ACHN (cell line): Measurements from ENCODE around the gene SFMBT2.
"Not testable (repeated sequence)": the region's sequence is repeated elsewhere in the genome, so short reads cannot be mapped to it uniquely, and the experiment has no call there.

Source experiments
- DNase-seq: peaks from one replicate; pipeline ENCODE4 v3.0.0-alpha.2; 2015
- in situ Hi-C: cut with HindIII; loops from 2 replicates; pipeline ENCODE4 v1.10.0; 2017; ENCODE audit warnings: low sequenced_read_pairs, low pct_ligation_motif_present, low pct_unique_long_range_greater_than_20kb

Gene SFMBT2

DNA sequence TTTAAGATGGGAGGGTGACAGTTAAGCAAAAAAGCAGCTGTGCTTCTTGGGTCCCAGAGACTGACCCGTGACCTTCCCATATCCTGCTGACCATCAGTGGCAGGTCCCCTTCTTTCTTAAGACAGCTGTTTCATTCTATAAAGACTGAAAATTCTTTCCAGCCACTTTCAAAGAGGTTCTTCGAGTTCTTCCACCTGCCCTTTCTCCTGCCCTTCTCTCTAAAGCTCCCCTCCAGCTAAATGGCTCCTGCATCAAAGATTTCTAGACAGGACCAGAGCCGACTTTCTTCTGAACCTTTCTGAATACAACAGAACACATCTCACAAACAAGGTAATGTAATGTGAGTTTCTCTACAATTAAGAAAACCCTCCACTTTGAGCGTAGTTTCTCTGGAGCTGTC is 180.8 kb downstream of the SFMBT2 start:
- in situ Hi-C loops = no loop called here
- no peak for DNase-seq

DNA sequence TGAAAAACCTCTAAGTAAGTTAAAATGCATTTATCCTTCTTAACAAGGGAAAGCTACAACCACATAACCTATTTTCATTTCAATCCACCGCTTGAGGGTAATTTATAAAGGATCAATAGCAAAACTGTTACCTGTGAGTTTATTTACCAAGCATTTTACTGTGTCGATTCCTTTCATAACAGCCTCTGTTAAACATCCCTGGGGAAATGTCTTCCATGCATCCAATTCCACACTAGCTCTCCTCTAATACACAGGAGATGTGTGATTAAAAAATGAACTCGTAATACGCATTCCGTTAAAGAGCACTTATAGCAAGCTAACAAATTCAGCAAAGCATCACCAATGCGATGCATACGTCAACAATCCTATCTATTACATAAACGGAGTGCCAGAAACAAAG is 185.7 kb downstream of the SFMBT2 start:
- no peak for DNase-seq

DNA sequence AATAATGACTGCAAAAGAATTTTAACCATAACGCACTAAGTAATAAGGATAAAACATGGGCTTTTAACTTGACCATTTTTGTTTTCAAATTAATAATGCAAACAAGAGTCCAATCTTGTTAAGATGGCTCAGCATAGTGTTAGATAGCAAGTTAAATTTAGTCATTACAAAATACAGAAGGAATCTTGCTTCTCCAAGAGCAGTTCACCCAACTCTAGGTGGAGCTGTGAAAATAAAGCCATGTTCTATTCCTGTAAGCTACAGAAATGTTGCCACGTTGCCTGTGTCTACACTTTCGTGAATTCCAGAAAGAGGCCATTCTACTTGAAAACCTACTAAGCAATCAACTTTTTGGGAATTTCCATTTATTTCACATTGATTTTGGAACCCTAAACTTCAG is 191.9 kb downstream of the SFMBT2 start:
- in situ Hi-C loops = no loop called here
- no peak for DNase-seq

More for the DNA sequence above, 185.7 kb downstream of the SFMBT2 start:
- in situ Hi-C loops = no loop called here

DNA sequence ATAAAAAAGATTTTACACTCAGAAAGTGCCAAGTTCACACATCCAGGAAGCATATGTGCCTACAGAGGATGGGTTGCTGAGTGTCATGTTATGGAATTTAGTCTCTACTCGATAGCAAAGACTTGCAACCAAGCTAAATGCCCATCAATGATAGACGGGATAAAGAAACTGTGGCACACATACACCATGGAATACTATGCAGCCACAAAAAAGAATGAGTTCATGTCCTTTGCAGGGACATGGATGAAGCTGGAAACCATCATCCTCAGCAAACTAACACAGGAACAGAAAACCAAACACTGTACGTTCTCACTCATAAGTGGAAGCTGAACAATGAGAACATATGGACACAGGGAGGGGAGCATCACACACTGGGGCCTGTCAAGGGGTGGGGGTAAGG is 198.1 kb downstream of the SFMBT2 start:
- DNase-seq, in situ Hi-C loops: not testable (repeated sequence)

DNA sequence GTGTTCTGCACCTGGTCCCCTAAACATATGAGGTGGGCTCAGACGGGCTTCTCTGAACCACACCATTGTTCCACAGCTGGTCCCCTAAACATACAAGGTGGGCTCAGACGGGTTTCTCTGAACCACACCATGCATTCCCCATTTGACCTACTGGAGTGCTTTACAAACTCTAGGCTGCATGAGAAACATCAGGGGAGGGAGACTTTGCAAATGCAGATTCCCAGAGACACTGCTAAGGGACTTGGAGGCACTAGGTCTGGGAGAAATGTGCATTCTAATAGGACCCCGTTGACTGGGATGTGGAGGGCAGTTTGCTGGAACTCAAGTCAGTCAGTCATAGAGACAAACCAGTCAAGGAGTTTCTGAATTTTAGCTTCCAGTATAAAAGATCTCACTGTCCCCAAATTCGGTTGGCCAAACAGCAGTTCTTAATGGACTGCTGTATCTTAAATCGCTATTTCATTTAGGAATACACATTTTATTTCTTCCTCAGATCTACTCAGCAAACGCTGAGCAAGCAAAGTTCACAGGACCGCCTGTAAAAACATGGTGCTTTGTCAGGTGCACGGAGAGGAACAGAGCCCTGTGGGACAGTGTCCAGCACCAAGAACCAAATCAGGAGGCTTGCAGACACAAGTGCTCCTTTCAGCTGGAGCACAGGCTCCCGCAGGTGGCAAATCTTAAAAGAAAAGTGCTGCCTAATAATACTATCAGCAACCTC is 198.8 kb downstream of the SFMBT2 start:
- in situ Hi-C loops = no loop called here
- no peak for DNase-seq

DNA sequence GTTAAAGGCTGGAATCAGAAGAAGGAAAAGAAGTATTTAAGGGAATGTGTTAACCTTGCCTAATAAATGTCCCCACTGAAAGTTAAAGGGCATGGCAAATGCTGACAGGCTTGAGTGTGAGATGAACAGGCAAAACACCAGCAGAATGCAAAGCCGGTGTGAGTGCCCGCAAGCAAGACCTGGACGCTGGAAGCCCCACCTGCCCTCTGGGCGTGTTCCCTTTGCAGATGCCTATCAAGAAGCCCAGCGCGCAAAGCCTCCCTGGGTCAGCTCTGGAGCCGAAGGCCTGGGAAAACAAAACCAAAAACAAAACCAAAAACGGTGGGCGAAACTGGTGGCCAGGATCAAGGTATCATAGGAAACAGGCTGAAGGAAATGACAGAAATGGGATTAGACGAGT is 200.3 kb downstream of the SFMBT2 start:
- in situ Hi-C loops = no loop called here
- no peak for DNase-seq

DNA sequence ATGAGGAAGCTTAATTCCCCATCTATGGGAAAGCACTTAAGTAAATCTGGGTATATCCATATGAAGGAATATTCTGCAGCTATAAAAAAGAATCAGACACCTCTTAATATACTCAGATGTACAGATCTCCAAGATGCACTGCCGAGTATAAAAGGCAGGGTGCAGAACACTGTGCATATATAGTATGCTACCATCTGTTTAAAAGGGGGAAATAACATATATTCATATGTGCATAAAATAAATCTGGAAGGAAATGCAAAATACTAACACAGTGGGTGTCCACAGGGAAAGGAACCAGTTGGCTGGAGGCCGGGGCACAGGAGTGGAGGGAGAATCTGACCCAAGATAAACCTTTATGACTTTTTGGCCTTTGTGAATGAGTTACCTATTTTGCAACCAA is 201.4 kb downstream of the SFMBT2 start:
- DNase-seq = no peak

DNA sequence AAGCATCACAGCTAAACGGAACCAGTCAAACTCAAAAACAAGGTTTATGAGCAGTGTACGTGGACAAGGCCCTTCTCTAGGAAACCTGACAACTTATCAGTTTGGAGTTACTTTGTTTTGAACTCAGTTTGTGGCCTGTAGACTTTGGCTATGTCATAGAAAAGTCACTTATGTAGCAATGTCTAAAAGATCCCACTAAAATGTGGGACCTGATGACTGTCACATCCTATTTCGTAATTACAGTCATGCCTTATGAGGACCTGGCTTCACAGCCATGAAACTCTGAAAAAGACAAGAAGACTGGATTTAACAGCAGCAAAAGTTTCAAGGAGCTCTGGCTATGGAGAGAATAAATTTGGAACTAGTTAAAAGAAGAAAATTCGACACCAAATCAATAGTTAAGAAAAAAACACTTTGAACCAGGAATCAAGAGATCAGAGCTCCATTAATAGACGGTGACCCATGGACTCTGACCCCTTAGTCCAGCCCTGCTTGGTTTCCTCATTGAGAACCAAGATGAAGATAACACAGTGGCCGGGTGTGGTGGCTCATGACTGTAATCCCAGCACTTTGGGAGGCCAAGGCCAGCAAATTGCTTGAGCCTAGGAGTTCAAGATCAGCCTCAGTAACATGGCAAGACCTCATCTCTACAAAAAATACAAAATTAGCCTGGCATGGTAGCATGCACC is 204.3 kb downstream of the SFMBT2 start:
- in situ Hi-C loops = no loop called here
- DNase-seq = no peak

More for the DNA sequence above, 201.4 kb downstream of the SFMBT2 start:
- in situ Hi-C loops = no loop called here

DNA sequence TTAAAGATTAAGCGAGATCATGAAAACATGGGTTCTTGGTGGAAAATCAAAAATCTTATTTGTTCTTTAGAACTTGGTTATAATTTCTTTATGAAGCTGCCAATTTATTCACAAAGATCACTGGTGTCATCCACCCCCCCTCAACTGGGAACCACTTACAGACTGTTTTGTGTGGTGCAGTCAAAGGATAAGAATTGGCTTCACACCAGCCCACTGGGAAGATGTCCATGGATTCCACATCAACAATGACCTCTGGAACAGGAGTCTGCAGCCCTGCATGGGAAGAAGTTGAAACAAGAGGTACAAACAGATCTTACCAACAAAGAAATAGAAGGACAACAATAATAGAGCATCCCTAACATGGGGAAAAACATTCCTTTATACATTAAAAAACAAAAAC is 205.2 kb downstream of the SFMBT2 start:
- in situ Hi-C loops = no loop called here

DNA sequence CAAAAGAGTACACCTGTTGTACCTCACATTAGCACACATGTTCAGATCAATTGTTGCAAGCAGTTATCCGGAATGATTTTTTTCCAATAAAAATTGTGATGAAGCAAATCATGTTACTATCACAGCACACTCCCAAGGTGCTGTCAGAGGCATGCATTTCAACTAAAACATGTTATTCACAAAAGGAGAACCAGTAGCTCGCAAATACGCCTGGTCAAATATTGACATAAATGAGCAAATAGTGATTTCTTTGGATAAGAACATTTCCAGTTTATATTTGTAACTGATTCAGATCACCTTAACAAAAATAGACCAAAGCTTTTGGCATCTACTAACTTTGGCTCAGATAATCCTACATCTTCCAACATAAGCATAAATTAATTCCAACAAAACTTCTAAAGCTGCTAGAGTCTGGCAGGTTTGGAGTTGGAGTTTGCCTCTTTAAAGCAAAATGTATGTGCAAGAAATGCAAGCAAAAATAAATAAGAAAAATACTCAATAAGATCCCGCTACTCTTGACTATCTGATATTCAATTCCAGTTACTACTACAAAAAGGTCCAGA is 208.0 kb downstream of the SFMBT2 start:
- in situ Hi-C loops = no loop called here
- no peak for DNase-seq

More for the DNA sequence above, 205.2 kb downstream of the SFMBT2 start:
- no peak for DNase-seq

DNA sequence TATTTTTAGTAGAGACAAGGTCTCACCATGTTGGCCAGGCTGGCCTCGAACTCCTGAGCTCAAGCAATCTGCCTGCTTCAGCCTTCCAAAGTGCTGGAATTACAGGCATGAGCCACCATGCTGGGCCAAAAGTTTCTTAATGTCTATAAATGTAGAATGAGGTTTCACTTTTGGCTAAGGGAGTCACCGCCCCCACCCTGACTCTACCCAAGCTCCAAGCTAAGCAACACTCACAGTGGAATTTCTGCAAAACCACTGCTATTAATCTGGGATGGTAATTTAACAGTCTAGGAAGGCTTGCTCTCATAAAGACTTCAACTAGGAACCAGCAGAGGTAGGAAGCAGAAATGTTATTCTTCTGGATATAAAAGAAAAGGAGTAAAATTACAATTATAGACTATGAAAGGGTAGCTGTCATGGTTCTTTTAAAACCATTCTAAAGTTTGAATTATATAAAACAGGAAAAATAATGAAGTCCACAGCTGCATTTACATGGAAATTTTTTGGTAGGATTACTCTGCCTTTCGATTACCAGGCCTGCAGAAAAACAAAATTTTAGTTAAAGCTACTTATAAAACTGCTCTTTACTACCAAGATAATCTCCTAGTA is 211.6 kb downstream of the SFMBT2 start:
- DNase-seq = no peak
- in situ Hi-C loops = no loop called here

DNA sequence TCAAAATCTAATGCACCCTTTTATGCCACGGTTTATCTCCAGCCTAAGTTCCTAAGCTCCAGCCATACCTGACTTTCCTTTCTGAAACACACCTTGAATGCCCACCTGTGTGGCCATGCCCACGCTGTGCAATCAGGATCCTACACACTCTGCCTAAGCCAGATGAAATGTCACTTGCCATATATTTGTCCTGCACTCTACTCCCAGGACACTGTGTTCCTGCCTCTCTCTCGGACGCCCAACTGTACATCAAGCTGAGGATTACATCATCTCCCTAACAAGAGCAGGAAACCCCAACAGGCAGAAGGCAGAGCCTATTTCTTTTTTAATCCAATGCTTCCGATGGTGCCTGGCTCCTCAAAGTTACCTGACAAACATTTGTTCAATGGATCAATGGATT is 214.6 kb downstream of the SFMBT2 start:
- in situ Hi-C loops = no loop called here
- no peak for DNase-seq

DNA sequence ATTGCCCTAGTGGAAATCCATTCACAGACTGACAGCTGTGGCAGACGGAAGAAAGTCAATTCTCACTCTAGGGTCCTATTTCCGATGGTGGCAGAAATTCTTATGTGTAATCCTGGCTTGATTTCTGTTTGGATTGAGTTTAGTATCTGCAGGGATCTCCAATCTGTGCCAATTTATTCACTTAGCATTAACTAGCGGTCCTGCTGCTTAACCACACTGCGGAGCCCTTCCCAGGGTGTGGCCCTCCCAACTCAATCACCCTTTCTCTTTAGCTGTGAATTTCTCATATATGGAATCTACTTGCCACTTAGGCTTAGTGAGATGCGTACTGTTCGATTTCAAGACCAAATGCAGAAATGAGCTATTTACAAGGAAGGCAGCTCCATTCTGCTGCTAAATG is 215.7 kb downstream of the SFMBT2 start:
- in situ Hi-C loops = no loop called here
- no peak for DNase-seq

DNA sequence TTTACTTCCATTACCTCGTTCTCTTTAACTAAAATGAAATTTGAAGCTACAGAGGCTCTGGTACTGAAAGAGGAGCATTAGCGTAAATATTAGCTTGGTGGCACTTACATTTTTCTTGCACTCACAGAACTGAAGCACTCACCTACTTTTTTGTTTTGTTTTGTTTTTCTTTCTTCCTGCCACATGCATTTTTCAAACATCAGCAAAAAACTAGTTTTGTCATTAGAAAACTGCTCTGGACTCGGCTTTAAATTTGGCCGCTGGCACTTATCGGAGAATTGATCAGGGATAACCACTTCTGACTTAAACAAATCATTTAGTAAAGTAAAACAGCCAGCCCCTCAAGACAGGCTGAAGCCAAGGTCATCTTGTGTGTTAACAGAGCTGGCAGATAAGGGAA is 216.3 kb downstream of the SFMBT2 start:
- DNase-seq = no peak
- in situ Hi-C loops = no loop called here

DNA sequence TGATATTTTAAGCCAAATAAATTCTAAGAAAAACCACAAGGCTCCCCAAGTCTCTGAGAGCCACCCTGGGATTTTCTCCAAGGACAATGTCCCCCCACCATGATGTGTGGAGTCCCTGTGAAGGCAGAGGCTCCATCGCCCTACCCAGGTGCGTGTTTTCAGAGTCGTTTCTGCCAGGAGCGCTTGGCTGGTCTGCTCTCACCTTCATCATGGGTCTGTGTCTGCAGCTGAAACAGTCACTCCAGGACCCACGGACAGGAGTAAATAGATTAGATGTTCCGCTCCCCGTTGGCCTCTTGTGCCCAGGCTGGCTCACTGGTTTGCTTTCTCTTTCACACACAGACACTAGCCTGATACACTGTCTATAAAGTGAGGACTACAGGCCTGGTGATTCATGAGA is 217.5 kb downstream of the SFMBT2 start:
- in situ Hi-C loops = no loop called here
- no peak for DNase-seq

DNA sequence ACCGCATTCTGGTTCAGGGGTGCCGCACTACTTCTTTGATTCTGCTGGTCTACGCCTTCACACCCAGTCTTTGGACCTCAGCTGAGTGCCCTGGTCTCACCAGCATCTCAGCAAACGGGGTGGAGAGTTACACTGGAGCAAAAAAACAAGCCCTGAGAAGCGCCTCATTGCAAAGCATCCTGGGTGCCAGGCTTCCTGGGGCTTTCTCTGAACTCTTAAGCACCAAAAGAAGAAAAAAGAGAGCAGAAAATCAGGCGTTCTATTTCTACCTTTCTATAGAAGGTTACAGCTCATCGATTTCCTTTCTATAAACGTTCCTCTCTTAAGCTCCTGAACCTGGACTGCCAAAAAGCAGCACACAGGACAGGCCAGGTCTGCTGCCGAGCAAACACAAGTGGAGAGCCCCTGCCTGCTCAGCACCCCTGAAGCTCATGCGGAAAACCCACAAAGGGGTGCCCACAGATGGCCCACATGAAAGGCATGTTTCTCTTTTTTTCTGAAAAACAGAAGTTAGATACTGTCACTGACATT is 217.9 kb downstream of the SFMBT2 start:
- no peak for DNase-seq
- in situ Hi-C loops = no loop called here

DNA sequence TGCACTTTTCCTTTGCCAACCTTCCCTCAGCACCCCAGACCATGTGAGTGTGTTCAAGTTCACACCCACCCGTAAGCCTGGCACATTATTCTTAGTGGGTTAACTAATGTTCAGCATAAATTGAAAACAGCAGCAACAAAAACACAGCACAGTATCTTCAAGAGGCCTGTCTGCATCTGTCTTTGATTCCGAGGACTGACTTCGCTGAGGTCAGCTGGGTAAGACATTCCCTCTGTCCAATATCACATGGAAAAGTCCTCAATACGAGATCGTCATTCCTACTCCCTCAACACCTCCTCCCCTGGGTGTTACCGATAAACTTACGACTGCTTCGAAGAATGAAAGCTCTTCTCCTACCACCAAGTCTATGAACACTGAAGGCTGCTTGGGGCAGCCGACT is 218.8 kb downstream of the SFMBT2 start:
- no peak for DNase-seq
- in situ Hi-C loops = no loop called here

DNA sequence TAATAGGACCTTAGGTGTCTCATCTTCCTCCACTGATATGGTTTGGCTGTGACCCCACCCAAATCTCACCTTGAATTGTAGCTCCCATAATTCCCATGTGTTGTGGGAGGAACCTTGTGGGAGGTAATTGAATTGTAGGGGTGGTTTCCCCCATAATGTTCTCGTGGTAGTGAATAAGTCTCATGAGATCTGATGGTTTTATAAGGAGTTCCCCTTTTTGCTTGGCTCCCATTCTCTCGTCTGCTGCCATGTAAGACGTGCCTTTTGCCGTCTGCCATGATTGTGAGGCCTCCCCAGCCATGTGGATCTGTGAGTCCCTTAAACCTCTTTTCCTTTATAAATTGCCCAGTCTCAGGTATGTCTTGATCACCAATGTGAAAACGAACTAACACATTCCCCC is 220.1 kb downstream of the SFMBT2 start:
- DNase-seq, in situ Hi-C loops: not testable (repeated sequence)

DNA sequence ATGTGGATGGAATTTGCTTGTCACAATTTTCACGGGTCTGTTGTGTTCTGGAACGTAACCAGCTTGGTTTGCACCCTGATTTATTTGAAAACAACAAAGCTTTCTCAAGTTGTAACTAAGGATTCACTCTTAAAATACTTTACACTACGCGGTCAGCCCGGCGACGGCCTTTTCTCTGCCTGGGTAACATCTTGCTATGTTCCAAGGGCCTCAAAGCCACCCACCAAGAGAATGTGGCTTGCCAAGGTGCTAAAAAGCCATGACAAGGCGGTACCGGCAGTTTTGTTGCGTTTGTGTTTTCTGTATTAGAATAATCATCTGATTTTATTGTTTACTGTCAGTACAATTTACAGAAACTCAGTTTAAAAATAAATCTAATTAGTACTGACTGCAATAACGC is 220.9 kb downstream of the SFMBT2 start:
- DNase-seq = no peak
- in situ Hi-C loops = no loop called here
